CD1c-positive myeloid dendritic cell (primary cell): ENCODE data around the gene ZBED1.
"Not testable (repeated sequence)": the region's sequence is repeated elsewhere in the genome, so short reads cannot be mapped to it uniquely, and the experiment has no call there.

Experiments used
- DNase-seq: peaks from one replicate; pipeline ENCODE4 v3.0.0-alpha.2; 2016; ENCODE audit errors: extremely low spot score

ZBED1 gene

GRCh38 chrX:2519638-2520037 is 18.9 kb upstream of the ZBED1 start:
- not testable (repeated sequence) for DNase-seq

- no peak for DNase-seq
Measured at GRCh38 chrX:2517055-2517454, 16.3 kb upstream of the ZBED1 start.

- DNase-seq = no peak
Measured at GRCh38 chrX:2516623-2517022, 15.8 kb upstream of the ZBED1 start.

- DNase-seq = no peak
Measured at GRCh38 chrX:2514131-2514530, 13.4 kb upstream of the ZBED1 start.

GRCh38 chrX:2513121-2513664 is 12.4 kb upstream of the ZBED1 start:
- no peak for DNase-seq

GRCh38 chrX:2512501-2512900 is 11.7 kb upstream of the ZBED1 start:
- DNase-seq = no peak

- no peak for DNase-seq
Measured at GRCh38 chrX:2511326-2511725, 10.6 kb upstream of the ZBED1 start.

GRCh38 chrX:2508648-2509335 is 8.0 kb upstream of the ZBED1 start:
- DNase-seq = no peak

GRCh38 chrX:2507904-2508627 is 7.3 kb upstream of the ZBED1 start:
- no peak for DNase-seq

- DNase-seq = no peak
Measured at GRCh38 chrX:2507196-2507595, 6.4 kb upstream of the ZBED1 start.

- peak; percentile 41 for DNase-seq
Measured at GRCh38 chrX:2505341-2505740, 4.6 kb upstream of the ZBED1 start.

- DNase-seq = no peak
Measured at GRCh38 chrX:2504706-2505332, 4.0 kb upstream of the ZBED1 start.

GRCh38 chrX:2503591-2504500 is 3.1 kb upstream of the ZBED1 start:
- DNase-seq = no peak

GRCh38 chrX:2502668-2503519 is 2.1 kb upstream of the ZBED1 start:
- DNase-seq = peak; percentile 51

GRCh38 chrX:2502120-2502667 is 1.4 kb upstream of the ZBED1 start:
- no peak for DNase-seq

GRCh38 chrX:2501559-2502102 is 855 bp upstream of the ZBED1 start:
- DNase-seq = no peak

GRCh38 chrX:2500091-2500802 is 529 bp downstream of the ZBED1 start:
- DNase-seq = peak; percentile 21

GRCh38 chrX:2499507-2499906 is 1.3 kb downstream of the ZBED1 start:
- DNase-seq = no peak

- peak; percentile 41 for DNase-seq
Measured at GRCh38 chrX:2498781-2499302, 1.9 kb downstream of the ZBED1 start.
